NCI-H774 (cell line): ENCODE measurements around the gene TUBB4A.
"Not testable (repeated sequence)": the region's sequence is repeated elsewhere in the genome, so short reads cannot be mapped to it uniquely, and the experiment has no call there.

Experiments used
- DNase-seq: peaks from one replicate; lab custom pipeline; 2025; lab: John Stamatoyannopoulos, UW

Gene TUBB4A

DNA sequence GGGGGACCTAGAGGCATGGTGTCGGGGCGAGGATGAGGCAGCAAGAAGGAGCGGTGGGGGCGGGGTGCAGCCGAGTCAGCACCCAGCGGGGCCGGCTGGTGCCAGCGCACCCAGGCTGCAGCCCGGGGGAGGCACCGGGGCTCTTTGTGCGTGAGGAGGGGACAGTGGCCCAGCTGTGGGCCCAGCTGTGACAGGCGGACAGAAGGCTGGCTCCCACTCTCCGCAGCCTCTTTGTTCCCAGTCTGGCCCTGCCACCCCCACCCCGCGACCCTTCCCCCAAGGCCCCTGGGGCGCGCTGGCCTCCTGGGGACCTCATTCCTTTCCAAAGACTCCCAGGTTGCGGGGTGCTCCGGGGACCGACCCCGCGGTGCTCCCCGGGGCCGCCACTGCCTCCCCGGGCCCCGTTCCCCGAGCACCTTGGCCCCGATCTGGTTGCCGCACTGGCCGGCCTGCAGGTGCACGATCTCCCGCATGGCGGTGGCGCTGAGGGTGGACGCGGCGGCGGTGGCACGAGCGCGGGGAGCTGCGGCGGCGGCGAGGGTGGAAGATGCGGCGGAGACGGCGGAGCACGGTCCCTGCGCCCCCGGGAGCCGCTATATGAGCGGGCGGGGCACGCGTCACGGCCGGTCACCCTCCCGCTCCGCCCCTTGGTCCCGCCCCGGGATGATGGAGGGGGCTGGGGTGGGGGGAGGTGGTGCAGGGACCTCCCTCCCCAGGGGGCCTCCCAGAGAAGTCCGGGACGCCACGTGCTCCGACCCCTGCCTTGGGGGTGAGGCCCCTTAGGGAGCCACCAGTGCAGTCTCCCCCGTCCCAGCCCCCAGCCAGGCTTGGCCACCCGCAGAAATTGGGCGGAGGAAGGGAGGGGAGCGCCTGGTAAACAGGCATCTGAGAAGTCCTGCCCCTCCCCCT is at the start of gene TUBB4A:
TUBB4A (minus strand) TSS at position 570 of the 909 bp plus-strand sequence; CDS start at position 473, 97 bp downstream.
- DNase-seq: no peak

DNA sequence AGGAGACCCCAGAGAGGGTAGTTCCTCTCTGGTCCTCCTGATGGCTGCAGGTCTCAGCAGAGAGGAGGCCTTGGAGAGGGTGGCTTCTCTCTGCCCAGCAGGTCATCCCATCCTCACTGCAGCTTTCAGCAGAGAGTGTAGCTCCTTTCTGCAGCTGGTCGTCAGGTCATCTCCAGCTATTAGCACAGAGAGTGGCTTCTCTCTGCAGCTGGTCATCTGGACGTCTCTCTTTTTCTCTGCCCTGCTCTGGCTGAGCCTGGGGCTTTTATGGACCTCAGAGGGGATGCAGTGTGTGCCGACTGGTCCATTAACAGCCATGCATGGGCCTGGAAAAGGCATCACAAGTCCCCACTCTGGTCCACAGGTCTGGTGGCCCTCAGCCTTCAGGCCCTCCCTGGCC is 49.0 kb upstream of the TUBB4A start:
- DNase-seq: no peak

DNA sequence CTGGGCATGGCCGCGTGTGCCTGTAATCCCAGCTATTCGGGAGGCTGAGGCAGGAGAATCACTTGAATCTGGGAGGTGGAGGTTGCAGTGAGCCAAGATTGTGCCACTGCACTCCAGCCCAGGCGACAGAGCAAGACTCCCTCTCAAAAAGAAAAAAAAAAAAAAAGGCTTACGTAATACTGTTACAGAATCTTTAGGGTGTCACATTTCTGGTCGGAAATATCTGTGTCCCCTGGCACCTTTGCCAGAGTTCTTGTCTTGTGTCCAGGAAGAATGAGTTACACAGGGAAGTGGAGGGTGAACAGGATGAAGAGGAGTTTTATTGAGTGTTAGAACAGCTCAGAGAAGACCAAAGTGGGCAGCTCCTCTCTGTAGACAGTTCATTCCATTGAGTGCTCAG is 48.6 kb upstream of the TUBB4A start:
- not testable (repeated sequence) for DNase-seq

DNA sequence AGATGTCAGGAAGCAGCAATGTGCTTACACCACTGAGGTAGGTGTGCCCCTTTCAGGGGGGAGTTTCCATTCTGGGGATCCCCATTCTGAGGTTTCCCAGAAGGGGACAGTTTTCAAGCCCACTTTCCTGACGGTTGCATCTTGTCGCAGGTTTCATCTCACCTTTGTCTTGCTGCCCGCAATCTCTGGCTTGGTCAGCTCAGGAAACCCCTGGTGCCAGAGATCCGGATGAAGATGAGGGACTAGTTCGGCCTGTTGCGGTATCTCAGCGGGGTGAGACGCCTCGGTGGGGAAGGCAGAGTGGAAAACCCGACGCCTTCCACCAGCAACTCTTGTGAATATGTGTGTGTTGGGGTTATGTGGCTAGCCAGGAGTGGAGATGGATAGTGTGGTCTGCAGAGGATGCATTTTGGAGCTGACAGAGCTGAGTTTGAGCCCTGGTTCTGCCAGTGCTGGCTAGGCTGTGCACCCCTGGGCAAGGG is 41.8 kb upstream of the TUBB4A start:
- no peak for DNase-seq

DNA sequence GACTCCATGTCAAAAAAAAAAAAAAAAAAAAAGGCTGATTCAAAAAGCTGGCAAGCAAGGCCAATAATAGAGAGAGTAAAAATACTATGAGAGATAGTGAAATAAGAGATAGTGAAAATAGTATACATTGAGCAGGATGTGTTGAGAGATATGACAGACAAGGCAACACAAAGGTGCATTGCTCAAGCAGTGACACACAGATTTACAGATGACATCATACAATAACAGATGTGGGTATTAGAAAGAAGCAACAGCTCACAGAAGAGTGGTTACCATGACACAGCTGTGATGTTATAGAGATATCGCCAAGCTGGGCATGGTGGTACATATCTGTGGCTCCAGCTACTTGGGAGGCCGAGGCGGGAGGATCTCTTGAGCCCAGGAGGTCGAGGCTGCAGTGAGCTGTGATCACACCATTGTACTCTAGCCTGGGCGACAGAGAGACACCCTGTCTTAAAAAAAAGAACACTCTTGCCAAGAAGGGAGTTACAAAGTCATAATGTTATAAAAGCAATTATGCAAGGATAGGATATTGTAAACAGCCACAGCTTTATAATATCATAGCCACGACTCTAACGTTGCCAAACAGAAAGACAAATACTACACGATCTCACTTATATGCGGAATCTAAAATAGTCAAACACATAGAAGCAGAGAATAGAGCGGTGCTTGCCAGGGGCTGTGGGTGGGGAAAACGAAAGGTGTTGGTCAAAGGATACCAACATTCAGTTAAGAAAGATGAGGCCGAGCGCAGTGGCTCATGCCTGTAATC is 39.0 kb upstream of the TUBB4A start:
- DNase-seq: no peak

DNA sequence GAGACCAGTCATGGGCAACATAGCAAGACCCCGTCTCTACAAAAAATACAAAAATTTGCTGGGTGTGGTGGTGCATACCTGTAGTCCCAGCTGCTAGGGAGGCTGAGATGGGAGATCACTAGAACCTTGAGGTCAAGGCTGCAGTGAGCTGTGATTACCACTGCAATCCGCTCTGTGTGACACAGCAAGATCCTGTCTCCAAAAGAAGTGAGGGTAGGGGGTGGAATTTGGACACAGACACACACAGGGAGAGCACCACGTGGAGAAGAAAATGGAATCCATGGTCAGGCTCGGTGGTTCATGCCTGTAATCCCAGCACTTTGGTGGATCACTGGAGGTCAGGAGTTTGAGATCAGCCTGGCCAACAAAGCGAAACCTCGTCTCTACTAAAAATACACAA is 37.4 kb upstream of the TUBB4A start:
- no peak for DNase-seq

DNA sequence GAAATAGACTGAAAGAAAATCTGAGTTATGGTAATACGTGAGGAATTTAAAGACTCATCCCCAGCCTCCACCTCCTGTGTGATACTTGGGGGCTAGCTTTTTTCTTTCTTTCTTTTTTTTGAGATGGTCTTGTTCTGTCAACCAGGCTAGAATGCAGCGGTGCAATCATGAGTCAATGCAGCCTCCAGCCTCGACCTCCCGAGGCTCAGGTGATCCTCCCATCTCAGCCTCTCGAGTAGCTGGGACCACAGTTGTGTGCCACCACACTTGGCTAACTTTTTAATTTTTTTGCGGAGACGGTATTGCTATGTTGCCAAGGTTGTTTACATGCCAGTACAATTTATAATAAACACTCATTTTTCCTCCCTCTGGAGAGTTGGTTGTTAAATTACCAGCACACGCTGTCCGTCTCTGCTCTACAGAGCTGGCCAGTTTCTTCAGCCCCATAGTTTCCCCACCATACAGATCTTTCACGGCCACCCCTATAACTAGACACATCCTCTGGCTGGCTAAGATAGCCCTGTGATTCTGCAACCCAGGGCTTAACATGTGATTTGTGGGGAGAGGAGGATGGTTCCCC is 33.5 kb upstream of the TUBB4A start:
- no peak for DNase-seq

DNA sequence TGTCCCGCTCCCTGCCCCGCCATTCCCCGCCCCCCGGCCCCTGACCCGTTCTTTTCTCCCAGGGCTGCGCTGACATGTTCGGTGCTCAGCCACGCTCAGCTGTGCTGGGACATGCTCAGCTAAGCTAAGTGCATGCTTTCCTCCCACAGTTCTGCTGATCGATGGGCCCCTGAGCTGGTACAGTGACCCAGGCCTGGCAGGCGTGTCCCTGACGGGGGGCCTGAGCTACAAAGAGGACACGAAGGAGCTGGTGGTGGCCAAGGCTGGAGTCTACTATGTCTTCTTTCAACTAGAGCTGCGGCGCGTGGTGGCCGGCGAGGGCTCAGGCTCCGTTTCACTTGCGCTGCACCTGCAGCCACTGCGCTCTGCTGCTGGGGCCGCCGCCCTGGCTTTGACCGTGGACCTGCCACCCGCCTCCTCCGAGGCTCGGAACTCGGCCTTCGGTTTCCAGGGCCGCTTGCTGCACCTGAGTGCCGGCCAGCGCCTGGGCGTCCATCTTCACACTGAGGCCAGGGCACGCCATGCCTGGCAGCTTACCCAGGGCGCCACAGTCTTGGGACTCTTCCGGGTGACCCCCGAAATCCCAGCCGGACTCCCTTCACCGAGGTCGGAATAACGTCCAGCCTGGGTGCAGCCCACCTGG is 32.5 kb upstream of the TUBB4A start:
- no peak for DNase-seq

DNA sequence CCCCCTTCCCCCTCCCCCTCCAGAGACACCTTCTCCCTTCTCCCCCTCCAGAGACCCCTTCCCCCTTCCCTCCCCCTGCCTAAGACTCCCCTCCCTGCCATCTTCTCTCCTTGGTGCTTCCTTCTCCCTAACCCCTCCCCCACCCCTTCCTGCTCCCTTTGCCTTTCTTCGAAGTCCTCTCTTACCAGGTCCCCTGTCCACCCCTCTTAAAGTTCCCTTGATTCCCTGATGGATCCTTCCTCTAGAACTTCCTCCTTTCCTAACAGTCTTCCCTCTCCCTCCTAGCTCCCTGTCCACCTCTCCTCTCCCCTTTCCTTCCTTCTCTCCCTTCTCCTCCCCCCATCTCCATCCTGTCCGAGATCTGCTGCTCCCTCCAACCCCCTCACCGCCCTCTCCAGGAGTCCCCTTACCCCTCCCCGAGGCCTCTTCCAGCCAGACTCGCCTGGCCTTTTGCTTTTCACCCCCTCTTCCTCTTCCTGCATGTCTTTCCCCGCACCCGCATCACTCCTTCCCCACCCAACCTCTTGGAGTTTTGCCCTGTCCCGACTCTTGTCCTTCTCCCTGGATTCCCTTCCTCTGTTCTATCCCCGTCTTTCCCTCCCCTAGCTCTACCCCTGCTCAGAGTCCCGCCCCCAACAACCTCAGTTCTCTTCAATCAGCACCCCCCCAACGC is 31.8 kb upstream of the TUBB4A start:
- DNase-seq: no peak

DNA sequence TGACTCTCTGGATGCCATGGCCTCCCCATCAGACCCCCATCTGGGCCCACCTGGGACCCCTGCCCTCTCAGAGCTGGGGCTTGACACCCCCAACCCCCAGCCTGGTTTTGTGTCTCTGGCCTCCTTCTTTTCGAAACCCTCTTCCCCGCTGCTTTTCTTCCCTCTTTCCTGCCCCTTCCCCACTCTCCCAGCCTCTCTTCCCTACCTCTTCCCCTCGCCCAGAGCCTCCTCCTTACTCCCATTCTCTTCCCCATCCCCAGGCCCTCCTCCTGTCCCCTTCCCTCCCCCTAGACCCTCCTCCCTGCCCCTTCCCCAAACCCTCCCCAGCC is 30.9 kb upstream of the TUBB4A start:
- DNase-seq: no peak

DNA sequence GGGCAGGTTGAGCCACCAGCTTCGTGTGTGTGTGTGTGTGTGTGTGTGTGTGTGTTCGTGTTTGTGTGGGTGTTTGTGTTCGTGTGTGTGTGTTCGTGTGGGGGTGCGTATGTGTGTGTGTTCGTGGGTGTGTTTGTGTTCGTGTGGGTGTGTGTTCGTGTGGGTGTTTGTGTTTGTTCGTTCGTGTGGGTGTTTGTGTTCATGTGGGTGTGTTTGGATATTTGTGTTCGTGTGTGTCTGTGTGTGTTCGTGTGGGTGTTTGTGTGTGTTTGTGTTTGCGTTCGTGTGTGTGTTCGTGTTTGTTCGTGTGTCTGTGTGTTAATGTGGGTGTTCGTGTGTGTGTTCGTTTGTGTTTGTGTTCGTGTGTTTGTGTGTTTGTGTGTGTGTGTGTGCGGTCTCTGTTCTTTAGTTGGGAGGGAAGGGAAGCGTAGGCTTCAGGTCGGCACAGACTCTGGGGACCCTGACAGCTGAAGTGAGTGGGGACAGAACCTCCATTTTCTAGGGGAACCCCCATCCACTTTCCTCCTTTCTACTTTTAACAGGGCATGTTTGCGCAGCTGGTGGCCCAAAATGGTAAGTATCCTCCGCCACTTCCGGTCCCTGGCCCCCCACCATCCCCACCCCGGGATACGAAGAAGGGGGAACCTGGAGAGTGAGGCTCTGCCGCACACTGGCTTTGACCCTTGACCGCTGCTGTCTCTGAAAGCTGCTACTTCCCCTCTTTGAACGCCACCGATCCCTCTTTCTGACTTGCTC is 30.3 kb upstream of the TUBB4A start:
- no peak for DNase-seq

DNA sequence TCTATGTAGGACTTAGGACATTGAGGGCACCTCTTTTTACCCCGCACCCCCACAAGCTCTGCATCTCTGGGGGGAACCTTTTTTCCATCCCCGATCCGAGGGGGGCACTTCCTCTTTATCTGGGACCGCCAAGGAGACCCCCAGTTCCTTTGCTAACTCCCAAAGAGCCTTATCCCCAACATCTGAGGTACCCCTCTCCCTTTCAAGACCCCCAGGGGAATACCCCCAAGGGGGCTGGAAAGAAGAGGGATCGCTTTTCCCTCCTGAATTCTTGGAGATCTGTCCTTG is 29.8 kb upstream of the TUBB4A start:
- no peak for DNase-seq

DNA sequence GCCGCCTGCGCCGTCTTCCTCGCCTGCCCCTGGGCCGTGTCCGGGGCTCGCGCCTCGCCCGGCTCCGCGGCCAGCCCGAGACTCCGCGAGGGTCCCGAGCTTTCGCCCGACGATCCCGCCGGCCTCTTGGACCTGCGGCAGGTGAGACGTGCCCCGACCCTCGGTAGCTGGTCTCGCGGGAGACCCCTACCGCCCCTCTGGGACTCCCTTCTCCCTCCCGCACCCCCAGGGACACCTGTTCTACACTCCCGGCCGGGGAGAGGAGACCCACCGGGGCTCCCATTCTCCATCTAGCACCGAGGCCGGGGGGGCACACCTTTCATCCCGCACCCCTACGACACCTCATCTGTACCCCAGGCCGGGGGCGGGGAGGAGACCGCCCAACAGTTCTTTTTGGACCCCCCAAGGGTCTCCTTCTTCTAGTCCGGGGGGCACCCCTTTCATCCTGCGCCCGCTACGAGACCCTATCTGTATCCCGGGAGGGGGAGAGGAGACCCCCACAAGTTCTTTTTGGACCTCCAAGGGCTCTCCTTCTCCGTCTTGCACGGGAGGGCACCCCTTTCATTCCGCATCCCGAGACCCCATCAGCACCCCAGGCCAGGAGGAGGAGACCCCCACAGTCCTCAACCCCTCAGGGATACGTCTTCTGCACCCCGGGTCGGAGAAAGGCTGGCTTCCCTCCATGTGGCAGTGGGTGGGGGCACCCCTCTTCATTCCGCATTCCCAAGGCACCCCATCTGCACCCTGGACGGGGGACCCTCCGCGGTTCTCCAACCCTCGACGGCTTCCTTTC is 29.2 kb upstream of the TUBB4A start:
- no peak for DNase-seq

DNA sequence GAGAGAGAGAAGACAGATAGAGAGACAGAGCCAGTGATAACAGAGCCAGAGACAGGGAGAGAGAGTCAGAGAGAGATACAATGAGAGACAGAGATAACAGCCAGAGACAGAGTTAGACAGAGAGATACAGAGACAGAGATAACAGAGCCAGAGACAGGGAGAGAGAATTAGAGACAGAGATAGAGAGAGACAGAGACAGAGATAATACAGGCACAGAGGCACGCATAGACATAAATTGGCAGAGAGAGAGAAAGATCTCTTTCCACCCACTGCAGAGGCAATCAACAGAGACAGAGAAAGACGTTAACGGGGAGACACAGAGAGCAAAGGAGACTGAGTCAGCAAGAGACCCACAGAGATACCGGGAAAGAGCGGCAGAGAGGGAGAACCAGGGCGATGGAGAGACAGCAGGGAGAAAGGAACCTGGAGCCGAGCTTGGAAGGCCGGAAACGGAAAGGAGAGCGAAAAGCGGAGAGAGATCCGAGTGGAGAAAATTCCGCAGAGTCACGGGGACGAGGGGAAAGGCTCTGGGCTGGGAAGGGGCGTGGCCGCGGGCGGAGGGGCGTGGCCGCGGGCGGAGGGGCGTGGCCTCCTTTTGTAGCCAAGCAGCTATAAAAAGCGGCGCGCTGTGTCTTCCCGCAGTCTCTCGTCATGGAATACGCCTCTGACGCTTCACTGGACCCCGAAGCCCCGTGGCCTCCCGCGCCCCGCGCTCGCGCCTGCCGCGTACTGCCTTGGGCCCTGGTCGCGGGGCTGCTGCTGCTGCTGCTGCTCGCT is 28.5 kb upstream of the TUBB4A start, which contains the start of gene TNFSF9:
TNFSF9 (plus strand) TSS at position 641 of the 777 bp plus-strand sequence; CDS start at position 652, 11 bp downstream.
- peak; percentile 23 for DNase-seq

DNA sequence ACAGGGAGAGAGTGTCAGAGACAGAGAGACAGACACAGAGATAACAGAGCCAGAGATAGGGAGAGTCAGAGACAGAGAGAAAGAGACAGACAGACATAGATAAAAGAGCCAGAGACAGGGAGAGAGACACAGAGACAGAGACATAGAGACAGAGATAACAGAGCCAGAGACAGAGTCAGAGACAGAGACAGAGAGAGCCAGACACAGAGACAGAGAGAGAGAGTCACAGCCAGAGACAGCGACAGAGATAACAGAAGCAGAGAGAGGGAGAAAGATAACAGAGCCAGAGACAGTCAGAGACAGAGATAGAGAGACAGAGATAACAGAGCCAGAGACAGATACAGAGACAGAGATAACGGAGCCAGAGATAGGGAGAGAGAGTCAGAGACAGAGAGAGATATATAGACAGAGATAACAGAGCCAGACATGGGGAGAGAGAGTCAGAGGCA is 27.9 kb upstream of the TUBB4A start:
- no peak for DNase-seq

DNA sequence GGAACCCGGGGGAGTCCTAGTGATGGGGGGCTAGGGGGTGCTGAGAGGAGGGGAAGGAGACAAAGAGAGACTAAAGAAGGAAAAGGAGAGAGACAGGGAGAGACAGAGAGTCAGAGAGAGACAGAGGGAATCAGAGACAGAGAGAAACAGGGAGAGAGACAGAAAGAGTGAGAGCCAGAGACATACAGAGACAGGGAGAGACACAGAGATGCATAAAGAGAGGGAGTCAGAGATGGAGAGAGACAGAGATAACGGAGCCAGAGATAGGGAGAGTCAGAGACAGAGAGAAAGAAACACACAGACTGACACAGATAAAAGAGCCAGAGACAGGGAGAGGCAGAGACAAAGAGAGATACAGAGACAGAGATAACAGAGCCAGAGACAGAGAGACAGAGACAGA is 27.2 kb upstream of the TUBB4A start:
- DNase-seq: no peak

DNA sequence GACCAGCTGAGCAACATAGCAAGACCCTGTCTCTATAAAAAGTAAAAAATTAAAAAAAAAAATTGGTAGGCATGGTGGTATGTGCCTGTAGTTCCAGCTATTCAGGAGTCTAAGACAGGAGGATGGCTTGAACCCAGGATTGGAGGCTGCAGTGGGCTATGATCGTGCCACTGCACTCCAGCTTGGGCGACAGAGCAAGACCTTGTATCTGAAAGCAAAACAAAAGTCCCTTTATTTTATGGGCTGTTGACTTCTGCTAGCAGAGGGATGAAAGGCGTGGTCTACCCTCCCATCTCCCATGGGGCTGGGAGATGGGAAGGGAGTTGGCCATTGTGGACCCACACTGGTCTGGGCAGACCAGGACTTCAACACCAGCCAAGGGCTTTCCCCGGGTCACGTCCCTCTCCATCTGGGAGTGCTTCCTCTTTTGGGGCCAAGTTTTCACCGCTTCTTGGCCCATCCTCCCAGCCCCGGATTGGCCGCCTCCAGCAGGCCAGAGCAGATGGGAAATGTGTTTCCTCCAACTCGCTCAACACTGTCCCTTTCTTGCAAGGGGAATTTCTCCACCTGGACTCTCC is 26.5 kb upstream of the TUBB4A start:
- DNase-seq: no peak

DNA sequence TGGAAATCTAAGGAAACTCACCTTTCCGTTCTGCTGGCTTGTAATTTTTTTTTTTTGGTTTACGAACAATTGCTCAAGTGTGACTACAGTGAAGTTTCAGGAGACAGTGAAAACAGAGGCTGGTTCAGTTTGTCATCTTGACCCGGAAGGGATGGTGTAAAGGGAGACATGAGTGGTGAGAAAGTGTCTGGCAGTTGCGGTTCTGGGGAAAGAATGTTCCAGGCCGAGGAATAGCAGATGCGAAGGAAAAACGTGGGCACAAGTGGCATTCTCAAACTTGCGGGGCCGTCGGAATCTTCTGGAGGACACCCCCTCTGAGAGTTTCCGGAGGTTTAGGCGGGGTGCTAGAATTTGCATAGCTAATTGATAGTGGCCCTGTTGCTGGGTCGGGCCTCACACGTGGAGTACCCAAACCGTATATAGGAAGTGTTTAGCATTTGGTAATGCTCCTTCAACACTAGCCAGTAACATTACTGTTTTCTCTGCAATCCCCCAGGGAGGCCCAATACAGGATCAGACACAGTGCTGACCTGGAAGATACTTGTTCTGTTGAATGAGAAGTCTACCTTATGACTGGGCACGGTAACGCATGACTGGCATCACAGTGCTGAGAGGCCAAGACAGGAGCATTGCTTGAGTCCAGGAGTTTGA is 25.9 kb upstream of the TUBB4A start:
- no peak for DNase-seq
